ENCODE results near the gene WSCD2.

- TF ChIP-seq RFX5 (IDR thresholded peaks at IDR 0.05; ENCODE audit: low read length), result no peak
- TF ChIP-seq, protein P1, sequence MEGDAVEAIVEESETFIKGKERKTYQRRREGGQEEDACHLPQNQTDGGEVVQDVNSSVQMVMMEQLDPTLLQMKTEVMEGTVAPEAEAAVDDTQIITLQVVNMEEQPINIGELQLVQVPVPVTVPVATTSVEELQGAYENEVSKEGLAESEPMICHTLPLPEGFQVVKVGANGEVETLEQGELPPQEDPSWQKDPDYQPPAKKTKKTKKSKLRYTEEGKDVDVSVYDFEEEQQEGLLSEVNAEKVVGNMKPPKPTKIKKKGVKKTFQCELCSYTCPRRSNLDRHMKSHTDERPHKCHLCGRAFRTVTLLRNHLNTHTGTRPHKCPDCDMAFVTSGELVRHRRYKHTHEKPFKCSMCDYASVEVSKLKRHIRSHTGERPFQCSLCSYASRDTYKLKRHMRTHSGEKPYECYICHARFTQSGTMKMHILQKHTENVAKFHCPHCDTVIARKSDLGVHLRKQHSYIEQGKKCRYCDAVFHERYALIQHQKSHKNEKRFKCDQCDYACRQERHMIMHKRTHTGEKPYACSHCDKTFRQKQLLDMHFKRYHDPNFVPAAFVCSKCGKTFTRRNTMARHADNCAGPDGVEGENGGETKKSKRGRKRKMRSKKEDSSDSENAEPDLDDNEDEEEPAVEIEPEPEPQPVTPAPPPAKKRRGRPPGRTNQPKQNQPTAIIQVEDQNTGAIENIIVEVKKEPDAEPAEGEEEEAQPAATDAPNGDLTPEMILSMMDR (IDR thresholded peaks at IDR 0.05), result no peak
- no peak for TF ChIP-seq TAF1 (IDR thresholded peaks at IDR 0.05; ENCODE audit: borderline replicate concordance, low read depth, low read length)
- no peak for TF ChIP-seq USF2 (IDR thresholded peaks at IDR 0.05; ENCODE audit: borderline replicate concordance, low read depth, low read length)
- no peak for TF ChIP-seq RCOR1 (IDR thresholded peaks at IDR 0.05; ENCODE audit: low read length)
- no peak for TF ChIP-seq REST (IDR thresholded peaks at IDR 0.05; ENCODE audit: low read depth, low read length)
- TF ChIP-seq, protein P2, sequence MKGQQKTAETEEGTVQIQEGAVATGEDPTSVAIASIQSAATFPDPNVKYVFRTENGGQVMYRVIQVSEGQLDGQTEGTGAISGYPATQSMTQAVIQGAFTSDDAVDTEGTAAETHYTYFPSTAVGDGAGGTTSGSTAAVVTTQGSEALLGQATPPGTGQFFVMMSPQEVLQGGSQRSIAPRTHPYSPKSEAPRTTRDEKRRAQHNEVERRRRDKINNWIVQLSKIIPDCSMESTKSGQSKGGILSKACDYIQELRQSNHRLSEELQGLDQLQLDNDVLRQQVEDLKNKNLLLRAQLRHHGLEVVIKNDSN (IDR thresholded peaks at IDR 0.05; ENCODE audit: borderline replicate concordance, low read depth), result no peak
- TF ChIP-seq MEF2A (IDR thresholded peaks at IDR 0.05; ENCODE audit: borderline replicate concordance, low read depth), result no peak
- TF ChIP-seq NFIC (IDR thresholded peaks at IDR 0.05; ENCODE audit: borderline replicate concordance), result no peak
- TF ChIP-seq SIN3A (IDR thresholded peaks at IDR 0.05; ENCODE audit: borderline replicate concordance, low read depth, low read length), result no peak
- no peak for TF ChIP-seq FOXJ3 (CRISPR knock-in tag; IDR thresholded peaks at IDR 0.05)
- TF ChIP-seq, protein P3, sequence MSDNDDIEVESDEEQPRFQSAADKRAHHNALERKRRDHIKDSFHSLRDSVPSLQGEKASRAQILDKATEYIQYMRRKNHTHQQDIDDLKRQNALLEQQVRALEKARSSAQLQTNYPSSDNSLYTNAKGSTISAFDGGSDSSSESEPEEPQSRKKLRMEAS (IDR thresholded peaks at IDR 0.05; ENCODE audit: low read depth), result no peak
- no peak for TF ChIP-seq POLR2AphosphoS5 (IDR thresholded peaks at IDR 0.05; ENCODE audit: low read depth, low read length)
- TF ChIP-seq EP300 (IDR thresholded peaks at IDR 0.05; ENCODE audit: borderline replicate concordance in 1 of 2, low read depth in 1 of 2, low read length in 1 of 2), result no peak
Measured at GRCh38 chr12:108205864-108206263, 76.8 kb downstream of the WSCD2 start.

Measured in SK-N-SH (cell line).